PC-3 (cell line): ENCODE measurements around the gene ERG28. TPM values are rescaled to one million over a fixed set of nuclear protein-coding genes. Genes with fewer than 3 reads are reported as not detected.

ENCODE experiments used
- total RNA-seq: library from RNA; depleted of rRNA; stranded (reverse); fragments of >200 nt; gene quantifications from 2 replicates; pipeline ENCODE4 v1.2.3, GENCODE V29; 2014; rRNA removed

ERG28 gene
- total RNA-seq, 1 experiment from 2014 or later: 13.9 TPM

Other genes with a start within 250 kb of the ERG28 start
- 5.8 and 8.2 TPM in 2 replicates for gene JDP2, start 232.9 kb downstream of the ERG28 start, total RNA-seq
- gene BATF, start 138.4 kb downstream of the ERG28 start, total RNA-seq: not detected in 2 replicates
- gene FLVCR2, start 82.3 kb downstream of the ERG28 start, total RNA-seq: 1.8 and 3.9 TPM in 2 replicates
- 34.7 and 40.3 TPM in 2 replicates for gene TTLL5, start 370 bp upstream of the ERG28 start, total RNA-seq